ENCODE data around the gene EFCAB12. TPM values are rescaled to one million over a fixed set of nuclear protein-coding genes. Genes with fewer than 3 reads are reported as not detected.

Gene EFCAB12
- total and polyA plus RNA-seq, 2 donors (not counting 3 experiments of a cell fraction or from before 2014, with no cell fraction given): 0.15 to 0.49 TPM

DNA sequence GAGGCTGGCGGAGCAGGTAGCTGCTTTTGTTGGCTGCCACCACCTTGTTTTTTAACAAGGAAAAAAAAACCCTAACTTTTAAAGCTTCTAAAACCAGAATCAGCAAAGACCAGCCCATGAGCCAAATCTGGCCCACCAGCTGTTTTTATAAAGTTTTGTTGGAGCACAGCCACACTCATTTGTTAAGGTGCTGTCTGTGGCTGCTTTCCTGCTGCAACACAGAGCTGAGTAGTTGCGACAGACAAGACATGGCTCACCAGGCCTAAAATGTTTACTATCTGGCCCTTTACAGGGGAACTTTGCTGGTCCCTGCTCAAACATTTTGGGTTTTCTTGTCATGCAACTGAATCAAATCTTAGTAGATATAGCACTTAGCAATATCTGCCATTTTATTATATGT is 18.9 kb downstream of the EFCAB12 start:
- no peak overlapping the region for H3K9ac ChIP-seq (replicated peaks; ENCODE audit: extremely low read depth, insufficient read depth, low read length)
- FAIRE-seq (no peak), DNase-seq (ENCODE audit: low read depth, low spot score) (peak; percentile 8)
- no peak overlapping the region for H3K27ac ChIP-seq (ENCODE audit: insufficient read depth, low read depth, low read length)
- intact Hi-C loops (cut with micrococcal nuclease) (no loop called here), dilution Hi-C loops (cut with MboI; ENCODE audit: extremely low pct_ligation_motif_present, low sequenced_read_pairs) (no loop called here)
- H4K20me1 ChIP-seq (replicated peaks; ENCODE audit: control insufficient read depth, extremely low read depth, insufficient read depth, low read length): no peaks in the 10 kb centered on the region
- H3K27me3 ChIP-seq (ENCODE audit: control insufficient read depth in 2 of 2, insufficient read depth in 2 of 2, low read length in 2 of 2): peaks cover 0 to 5% of the 10 kb centered on the region in 2 experiments
- no peaks in the 10 kb centered on the region for H3K36me3 ChIP-seq (ENCODE audit: control insufficient read depth in 2 of 2, extremely low read depth in 1 of 2, insufficient read depth in 2 of 2, low read length in 2 of 2)
- no peaks in the 10 kb centered on the region for H3K9me1 ChIP-seq (replicated peaks; ENCODE audit: control insufficient read depth, extremely low read depth, insufficient read depth, low read length)
- ChIA-PET CTCF (interaction anchor here (0.9 to 2.4 kb wide), 3 partner anchors 9 to 26 kb away, joined by 3 to 8 read pairs (median 3); no protein-coding TSS in a partner anchor), POLR2A (no interaction called here)
- TF ChIP-seq GATA2 (IDR thresholded peaks at IDR 0.05; ENCODE audit: insufficient read depth, insufficient read length, low read depth, low read length) (no peak), EZH2 (IDR thresholded peaks at IDR 0.05; ENCODE audit: borderline replicate concordance, low read depth, low read length, severe bottlenecking) (no peak), JUN (IDR thresholded peaks at IDR 0.05; ENCODE audit: borderline replicate concordance, insufficient read depth, insufficient read length, low read depth) (no peak), POLR2A (IDR thresholded peaks at IDR 0.05; ENCODE audit: low read depth, low read length) (no peak), POLR2AphosphoS5 (IDR thresholded peaks at IDR 0.05; ENCODE audit: insufficient read depth, low read depth, low read length) (no peak), FOS (IDR thresholded peaks at IDR 0.05; ENCODE audit: borderline replicate concordance, insufficient read depth, low read length) (no peak), MYC (IDR thresholded peaks at IDR 0.05; ENCODE audit: low read depth, low read length) (no peak)
- TF ChIP-seq, protein P1, sequence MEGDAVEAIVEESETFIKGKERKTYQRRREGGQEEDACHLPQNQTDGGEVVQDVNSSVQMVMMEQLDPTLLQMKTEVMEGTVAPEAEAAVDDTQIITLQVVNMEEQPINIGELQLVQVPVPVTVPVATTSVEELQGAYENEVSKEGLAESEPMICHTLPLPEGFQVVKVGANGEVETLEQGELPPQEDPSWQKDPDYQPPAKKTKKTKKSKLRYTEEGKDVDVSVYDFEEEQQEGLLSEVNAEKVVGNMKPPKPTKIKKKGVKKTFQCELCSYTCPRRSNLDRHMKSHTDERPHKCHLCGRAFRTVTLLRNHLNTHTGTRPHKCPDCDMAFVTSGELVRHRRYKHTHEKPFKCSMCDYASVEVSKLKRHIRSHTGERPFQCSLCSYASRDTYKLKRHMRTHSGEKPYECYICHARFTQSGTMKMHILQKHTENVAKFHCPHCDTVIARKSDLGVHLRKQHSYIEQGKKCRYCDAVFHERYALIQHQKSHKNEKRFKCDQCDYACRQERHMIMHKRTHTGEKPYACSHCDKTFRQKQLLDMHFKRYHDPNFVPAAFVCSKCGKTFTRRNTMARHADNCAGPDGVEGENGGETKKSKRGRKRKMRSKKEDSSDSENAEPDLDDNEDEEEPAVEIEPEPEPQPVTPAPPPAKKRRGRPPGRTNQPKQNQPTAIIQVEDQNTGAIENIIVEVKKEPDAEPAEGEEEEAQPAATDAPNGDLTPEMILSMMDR (IDR thresholded peaks at IDR 0.05; ENCODE audit: extremely low read depth in 1 of 2, insufficient read depth in 1 of 2, low read depth in 1 of 2, low read length in 2 of 2): no peak
- TF ChIP-seq, protein P2, sequence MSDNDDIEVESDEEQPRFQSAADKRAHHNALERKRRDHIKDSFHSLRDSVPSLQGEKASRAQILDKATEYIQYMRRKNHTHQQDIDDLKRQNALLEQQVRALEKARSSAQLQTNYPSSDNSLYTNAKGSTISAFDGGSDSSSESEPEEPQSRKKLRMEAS (IDR thresholded peaks at IDR 0.05; ENCODE audit: insufficient read depth, insufficient read length): no peak
- no peak overlapping the region for H3K4me3 ChIP-seq (replicated peaks in 1 of 3; ENCODE audit: insufficient read depth in 1 of 3, low read depth in 1 of 3, low read length in 3 of 3)
- H3K4me2 ChIP-seq (ENCODE audit: insufficient read depth, low read length): no peak overlapping the region
- no peak overlapping the region for H2AFZ ChIP-seq (ENCODE audit: low read depth, low read length)
- BruUV-seq (replicated peaks): no TSS peak
- H3K9me3 ChIP-seq (replicated peaks; ENCODE audit: control insufficient read depth, insufficient read depth, low read length): no peaks in the 10 kb centered on the region
- peaks cover 2% of the 10 kb centered on the region for H3K4me1 ChIP-seq (ENCODE audit: control insufficient read depth, extremely low read depth, insufficient read depth, low read length)
- H3K79me2 ChIP-seq (ENCODE audit: control insufficient read depth, insufficient read depth, low read length): no peaks in the 10 kb centered on the region

All from endothelial cell of umbilical vein (primary cell).